GM21717 (cell line): ENCODE measurements around the gene SPATA16.

Experiments
- ATAC-seq: cut with Tn5 transposase; IDR thresholded peaks from one replicate; pipeline ENCODE4 v1.9.1; 2021; ENCODE audit warnings: mild to moderate bottlenecking, moderate library complexity; ENCODE audit not compliant: unreplicated experiment

The SPATA16 gene

GRCh38 chr3:172953571-172953970, 187.5 kb downstream of the SPATA16 start:
- ATAC-seq, result no peak

GRCh38 chr3:172951511-172951910, 189.5 kb downstream of the SPATA16 start:
- ATAC-seq, result no peak

- ATAC-seq, result no peak
Measured at GRCh38 chr3:172946061-172946460, 195.0 kb downstream of the SPATA16 start.

DNA sequence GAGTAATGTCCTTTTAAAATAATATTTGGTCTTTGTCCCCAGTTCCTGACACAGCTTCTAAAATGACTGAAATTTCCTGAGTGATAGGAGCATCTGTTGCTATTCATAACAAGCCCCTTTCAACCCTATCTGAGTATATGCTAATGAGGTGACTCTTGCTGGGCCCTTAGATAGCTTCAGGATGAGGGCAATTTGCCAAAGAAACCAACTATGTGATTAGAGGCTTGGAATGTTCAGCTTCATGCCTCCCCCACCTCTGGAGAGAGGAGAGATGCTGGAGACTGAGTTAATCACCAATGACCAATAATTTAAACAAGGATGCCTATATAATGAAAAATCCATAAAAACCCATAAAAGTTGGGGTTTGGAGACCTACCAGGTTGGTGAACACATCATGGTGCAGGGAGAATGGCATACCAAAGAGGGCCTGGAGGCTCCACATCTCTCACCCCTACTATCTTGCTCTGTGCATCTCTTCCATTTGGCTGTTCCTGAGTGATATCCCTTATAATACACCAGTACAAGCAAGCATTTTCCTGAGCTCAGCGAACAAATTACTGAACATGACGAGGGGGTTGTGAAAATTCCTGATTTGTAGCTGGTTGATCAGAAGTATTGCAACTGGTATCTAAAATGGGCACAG, 201.3 kb downstream of the SPATA16 start:
- no peak for ATAC-seq

DNA sequence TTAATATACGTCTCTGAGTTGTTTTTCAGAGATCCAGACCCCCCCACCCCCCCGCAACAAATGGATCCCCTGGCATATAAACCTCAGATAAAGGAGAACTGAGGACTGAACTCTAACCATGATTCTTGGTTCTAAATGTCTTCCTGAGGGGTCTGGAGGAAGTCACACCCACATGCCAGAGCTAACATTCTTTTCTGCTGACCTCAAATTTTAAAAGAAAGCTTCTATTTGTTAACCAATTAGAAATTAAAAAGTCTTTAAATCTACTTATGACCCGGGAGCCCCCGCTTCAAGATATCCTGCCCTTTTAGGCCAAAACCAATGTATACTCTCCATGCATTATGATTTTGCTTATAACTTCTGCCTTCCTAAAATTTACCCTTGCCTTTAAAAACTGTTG, 202.2 kb downstream of the SPATA16 start:
- no peak for ATAC-seq

GRCh38 chr3:172931746-172932285, 209.2 kb downstream of the SPATA16 start:
- ATAC-seq, result no peak

DNA sequence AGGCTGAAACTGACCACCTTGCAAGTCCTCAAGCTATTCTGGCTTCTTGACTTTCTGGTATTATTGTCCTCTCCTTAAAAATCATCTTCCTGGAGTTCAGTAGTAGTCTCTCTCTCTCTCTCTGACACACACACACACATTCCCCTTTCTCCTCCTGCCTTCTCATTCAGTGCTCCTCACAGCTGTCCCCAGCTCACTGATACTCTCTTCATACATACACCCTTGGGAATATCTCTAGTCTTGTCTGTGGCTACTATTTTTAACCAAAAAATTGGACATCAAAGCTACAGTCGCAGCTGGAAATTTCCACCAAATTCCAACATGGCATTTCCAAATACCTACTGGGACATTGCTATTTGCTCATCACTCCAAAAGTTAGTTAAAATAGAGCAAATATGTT, 211.6 kb downstream of the SPATA16 start:
- no peak for ATAC-seq

GRCh38 chr3:172924546-172924945, 216.5 kb downstream of the SPATA16 start:
- ATAC-seq, result no peak

- ATAC-seq, result no peak
Measured at GRCh38 chr3:172919297-172919683, 221.7 kb downstream of the SPATA16 start.

DNA sequence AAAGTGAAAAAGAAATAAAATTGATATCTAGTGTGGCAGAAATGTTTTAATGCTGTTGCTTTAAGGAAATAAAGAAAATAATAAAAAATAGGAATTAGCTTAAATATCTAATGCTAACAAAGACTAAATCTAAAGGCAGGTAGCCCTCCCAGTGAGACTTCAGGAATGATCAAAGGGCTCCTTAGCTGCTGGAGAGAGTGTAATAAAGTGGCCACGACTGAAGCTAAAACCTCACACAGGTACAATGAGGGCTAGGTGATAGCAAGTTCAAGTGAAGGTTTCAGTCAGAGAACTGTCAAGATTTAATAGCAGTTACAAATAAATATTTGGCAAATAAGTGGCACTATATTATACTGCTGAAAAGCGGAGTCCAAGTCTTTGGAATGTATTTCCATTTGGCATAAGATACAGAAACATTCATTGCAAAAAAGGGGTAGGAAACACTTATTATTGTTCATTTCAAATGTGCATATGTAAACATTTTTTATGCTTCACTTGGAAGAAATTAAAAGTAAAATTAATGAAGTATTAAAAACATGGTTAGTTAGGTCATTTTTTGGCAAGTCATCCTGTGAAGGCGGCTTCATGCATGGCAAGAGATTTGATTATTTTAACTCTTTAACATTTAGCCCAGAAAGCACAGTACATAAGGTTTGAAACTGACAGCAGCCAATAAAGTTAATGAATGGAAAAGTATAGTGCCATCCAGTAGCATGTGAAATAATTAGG, 222.3 kb downstream of the SPATA16 start:
- ATAC-seq, result no peak

DNA sequence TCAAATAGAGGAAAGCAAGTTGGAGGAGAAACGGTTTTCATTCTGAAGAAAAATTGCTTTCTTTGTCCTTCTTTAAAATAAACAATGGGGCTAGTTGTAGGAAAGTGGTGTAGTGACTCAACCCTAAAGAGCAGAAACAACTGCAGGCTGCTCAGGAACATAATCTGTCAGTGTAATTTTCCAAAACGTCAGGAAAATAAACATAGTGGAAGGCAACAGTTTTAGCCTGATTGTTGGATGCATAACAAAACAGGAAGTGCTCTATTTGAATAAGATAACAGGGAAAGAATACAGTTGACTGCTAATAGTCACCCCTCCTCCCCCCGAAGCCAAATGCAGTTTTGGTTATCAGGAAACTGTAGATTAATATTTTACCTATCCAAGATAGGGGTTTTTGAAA, 222.9 kb downstream of the SPATA16 start:
- no peak for ATAC-seq

DNA sequence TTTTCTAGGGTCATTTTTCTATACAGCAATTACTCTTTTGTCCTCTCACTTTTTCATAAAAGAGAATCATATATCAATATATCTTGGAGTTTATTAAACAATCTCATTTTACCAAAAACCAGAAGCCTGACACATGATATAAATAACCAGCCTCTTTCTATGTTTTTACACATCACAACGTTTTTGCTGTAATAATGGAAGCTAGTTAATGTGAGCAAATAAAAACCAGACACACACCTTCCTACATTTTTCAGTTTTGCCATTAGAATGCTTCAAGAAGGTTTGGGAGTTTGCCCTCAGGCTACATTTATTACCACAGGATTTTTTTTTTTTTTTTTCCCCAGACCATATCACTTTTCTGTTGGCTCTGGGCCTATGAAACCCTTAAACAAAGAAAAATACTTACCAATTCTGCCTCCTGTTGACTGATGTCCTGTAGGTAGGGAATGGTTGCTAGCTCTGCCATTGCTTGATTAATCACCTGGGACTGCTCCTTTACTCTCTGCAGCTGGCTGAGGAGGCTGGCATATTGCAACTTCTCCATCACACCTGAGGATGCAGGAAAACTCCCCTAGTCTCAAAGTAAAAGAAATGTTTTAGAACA, 225.0 kb downstream of the SPATA16 start:
- no peak for ATAC-seq

DNA sequence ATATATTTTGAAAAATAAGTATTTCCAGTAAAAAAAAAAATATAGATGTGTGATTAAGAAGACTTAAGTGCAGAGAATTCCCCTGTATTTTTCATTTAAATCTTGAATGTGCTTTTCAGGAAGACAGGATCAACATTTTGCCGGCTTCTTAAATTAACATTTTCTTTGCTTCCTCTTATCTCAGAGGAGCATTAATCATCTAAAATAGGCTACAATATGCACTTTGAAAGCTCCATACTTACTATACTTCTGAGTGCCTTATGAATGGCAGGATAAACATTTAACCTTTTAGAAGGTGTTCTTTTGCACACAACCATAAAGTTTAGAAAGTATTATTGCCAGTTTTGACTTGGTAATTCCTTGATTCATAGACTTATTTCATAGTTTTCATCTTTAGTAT, 226.2 kb downstream of the SPATA16 start:
- ATAC-seq, result no peak

- no peak for ATAC-seq
Measured at GRCh38 chr3:172913911-172914655, 227.0 kb downstream of the SPATA16 start.

DNA sequence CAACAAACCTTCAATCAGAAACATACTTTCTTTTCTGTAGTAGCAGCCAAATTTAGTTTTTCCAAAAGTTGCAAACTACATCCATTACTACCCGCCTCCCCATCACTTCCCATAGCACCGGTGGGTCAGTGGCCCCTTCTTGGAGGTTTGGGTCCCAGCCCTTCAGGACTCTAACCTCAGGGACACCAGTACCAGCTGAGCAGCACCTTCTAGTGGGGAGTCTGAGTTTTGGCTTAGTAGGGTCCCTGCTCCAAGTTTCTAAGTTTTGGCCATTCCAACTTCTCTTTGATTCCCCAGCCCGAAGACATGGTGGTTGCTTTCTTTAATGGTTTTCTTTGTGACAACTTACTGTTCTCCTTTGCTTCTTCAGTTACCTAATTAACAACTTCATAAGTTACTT, 229.9 kb downstream of the SPATA16 start:
- no peak for ATAC-seq

DNA sequence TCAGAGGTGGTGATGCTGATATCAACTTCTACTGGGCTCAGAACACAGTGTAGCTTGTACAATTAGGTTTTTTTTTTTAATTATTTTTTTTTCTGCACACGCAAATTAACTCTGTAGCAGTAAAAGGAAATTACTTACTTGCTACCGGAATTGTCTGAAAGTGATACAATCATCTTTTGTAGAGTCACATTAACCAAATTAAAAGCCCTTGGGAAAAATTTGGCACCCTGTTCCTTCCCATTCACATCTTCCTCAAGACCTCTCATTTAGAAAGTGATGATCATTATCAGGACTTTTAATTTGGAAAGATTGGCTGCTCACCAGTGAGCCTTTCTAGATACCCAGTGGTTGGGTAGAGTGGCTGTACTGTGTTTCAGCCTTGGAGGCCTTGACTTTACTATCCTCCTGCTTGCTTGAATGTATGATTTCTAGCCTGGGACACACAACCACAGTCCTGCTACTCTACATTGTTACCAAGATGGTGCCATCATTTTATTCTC, 232.2 kb downstream of the SPATA16 start:
- ATAC-seq, result no peak

DNA sequence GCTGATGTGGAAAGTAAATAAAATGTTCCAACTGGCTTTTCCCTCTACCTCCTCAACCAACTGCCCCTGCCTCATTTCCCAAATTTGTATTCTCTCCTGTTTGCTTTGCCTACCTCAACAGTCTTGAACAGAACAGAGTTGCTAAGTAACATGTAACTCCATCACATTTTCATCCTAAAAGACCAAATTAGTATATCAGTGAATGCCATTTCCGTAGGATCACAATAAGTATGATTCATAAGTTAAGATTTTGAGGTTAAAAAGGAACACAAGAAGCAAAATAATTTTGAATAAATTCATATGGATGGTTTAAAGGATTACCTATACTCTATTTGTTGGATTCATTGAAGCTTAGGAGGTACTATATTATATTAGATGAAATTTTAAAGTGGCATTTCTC, 235.6 kb downstream of the SPATA16 start:
- no peak for ATAC-seq

- no peak for ATAC-seq
Measured at GRCh38 chr3:172904711-172905373, 236.2 kb downstream of the SPATA16 start.

- ATAC-seq, result no peak
Measured at GRCh38 chr3:172903642-172904320, 237.3 kb downstream of the SPATA16 start.

DNA sequence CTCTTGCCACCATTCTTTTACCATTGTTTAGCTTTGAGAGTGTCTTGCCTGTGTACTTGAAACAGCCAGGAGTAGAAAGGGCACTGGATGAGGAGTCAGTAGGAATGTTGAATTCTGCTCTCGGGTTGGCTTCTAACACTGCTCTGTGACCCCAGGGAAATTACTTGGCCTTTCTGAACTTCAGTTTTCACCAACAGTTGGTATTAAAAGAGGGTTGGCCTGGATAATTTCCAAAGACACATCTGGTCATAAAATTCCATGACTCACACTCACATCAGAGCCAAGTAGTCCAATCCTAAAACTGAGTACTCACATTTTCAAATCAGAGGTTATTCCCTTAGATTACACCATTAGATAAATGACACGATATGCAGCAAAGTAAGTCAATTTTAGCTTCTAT, 248.9 kb downstream of the SPATA16 start:
- no peak for ATAC-seq
